ENCODE measurements around the gene LRFN2.
A peak's percentile ranks its signal among the peaks of the same experiment; 100 is the strongest.

Gene LRFN2

DNA sequence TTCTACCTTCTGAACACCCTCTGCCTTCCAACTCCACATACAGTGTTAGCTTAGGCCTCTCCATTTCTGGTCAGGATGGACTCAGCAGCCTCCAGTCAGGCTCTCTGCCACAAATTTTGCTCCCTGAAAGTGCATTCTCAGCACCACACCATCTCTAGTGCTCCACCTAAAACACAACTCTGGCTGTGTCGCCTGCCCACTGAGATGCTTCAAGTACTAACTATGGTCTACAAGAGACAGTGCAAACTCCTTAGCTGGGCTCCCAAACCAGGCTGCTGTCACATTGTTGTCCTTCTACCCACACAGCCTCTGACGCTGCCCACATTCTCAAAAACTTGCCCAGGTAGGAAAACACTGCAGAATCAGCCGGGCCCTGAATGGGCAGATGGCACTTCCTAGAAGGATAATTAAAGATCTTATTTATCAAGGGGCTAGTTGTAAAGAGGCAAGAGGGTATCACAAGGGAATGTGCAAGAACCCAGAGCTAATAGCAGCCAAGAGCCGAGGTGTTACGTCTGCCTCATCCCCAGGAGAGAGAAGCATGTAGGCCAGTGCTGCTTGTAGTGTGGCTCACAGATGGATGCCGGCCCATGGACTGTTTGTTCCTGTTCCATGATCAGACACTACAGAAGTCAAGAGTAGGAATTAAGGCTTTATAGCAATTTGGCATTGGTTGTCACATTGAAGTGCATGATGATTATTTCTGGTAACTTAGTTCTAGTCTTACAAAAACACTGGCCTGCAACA is 189.7 kb downstream of the LRFN2 start:
- TF ChIP-seq ZFX (IDR thresholded peaks at IDR 0.05; ENCODE audit: borderline replicate concordance), result no peak
- TF ChIP-seq, protein P1, sequence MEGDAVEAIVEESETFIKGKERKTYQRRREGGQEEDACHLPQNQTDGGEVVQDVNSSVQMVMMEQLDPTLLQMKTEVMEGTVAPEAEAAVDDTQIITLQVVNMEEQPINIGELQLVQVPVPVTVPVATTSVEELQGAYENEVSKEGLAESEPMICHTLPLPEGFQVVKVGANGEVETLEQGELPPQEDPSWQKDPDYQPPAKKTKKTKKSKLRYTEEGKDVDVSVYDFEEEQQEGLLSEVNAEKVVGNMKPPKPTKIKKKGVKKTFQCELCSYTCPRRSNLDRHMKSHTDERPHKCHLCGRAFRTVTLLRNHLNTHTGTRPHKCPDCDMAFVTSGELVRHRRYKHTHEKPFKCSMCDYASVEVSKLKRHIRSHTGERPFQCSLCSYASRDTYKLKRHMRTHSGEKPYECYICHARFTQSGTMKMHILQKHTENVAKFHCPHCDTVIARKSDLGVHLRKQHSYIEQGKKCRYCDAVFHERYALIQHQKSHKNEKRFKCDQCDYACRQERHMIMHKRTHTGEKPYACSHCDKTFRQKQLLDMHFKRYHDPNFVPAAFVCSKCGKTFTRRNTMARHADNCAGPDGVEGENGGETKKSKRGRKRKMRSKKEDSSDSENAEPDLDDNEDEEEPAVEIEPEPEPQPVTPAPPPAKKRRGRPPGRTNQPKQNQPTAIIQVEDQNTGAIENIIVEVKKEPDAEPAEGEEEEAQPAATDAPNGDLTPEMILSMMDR (IDR thresholded peaks at IDR 0.05), result no peak

DNA sequence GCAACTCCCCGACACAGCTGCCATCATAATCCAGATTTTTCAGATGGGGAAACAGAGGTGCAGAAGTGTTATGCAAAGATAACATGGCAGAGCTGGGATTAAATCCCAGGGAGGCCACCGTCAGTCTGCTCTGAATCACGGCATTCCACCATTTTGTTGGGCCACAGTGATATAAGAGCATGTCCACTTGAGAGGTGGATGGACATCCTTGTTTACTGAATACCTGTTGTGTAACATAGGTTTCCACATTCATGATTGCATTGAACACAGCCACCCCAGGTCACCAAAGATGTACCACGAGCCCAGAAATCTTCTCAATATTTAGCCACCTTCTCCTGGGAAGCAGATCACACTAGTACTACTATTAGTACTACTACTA is 191.5 kb downstream of the LRFN2 start:
- peak overlapping the region; percentile 52 for H3K27ac ChIP-seq

More for the DNA sequence above, 189.7 kb downstream of the LRFN2 start:
- H3K27ac ChIP-seq, result peak overlapping the region; percentile 52

DNA sequence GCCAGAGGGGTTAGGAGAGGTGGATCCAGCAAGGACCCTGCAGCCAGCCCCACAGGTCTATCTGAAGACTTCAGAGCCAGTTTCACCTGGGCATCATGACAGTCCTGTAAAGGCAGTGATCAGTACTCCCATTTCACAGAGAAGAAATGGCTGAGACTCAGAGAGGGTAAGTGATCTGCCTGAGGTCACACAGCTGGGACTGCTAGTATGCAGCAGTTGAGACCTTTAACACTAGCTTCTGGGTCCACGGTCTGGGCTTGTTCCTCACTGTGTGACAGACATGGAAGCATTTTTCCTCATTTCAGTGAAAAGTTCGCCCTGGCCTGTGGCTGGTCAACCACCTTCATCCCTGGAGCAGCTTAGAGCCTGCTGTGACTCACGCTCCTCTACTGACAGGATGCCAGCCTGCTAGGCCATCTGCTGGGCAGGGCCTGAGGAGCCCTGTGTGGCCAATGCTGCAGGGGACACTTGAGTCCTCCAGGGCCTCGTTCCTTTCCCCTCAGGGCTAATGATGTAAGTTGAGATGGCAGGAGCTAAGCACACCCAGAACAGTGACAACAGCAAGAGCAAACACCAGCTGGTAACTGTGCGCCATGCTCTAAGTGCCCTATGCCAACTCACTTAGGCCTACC is 192.0 kb downstream of the LRFN2 start:
- TF ChIP-seq, protein P1 (IDR thresholded peaks at IDR 0.05), result no peak
- peak overlapping the region; percentile 52 for H3K27ac ChIP-seq

More for the DNA sequence above, 191.5 kb downstream of the LRFN2 start:
- TF ChIP-seq, protein P1 (IDR thresholded peaks at IDR 0.05), result no peak
- TF ChIP-seq ZFX (IDR thresholded peaks at IDR 0.05; ENCODE audit: borderline replicate concordance), result no peak

DNA sequence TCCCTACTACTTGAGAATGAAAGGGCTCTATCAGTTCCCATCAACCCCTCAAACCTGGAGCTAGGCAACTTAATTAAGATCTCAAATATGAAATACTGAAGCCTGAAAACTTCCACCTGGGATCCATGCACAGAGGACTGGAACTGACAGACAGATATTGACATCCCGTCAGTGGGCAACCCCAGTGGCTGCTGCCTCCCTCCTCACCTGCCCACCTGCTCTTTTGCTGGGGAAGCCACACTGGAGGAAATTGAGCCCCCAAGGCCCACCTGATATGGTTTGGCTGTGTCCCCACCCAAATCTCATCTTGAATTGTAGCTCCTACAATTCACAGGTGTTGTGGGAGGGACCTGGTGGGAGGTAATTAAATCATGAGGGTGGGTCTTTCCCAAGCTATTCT is 192.8 kb downstream of the LRFN2 start:
- TF ChIP-seq ZFX (IDR thresholded peaks at IDR 0.05; ENCODE audit: borderline replicate concordance), result no peak
- TF ChIP-seq, protein P1 (IDR thresholded peaks at IDR 0.05), result no peak
- H3K27ac ChIP-seq, result no peak overlapping the region

DNA sequence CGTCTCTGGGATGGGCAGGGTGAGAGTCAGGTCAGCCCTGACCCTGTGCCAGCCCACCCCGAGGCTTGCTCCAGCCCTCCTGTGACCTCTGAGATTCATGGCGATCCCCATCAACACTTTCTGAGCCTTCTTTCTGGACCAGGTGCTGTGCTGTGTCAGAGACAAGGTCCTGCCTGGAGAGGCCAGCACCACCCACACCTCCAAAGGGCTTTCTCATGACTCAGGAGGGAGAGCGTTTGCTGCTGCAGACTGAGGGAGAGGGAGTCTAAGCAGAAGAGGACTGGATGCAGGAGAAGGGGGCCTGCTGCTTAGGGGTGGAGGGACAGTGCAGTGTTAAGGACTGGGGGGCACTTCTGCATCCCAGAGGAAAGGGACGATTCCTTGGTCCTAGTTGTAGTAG is 193.5 kb downstream of the LRFN2 start:
- H3K27ac ChIP-seq, result no peak overlapping the region
- no peak for TF ChIP-seq ZFX (IDR thresholded peaks at IDR 0.05; ENCODE audit: borderline replicate concordance)
- TF ChIP-seq, protein P1 (IDR thresholded peaks at IDR 0.05), result no peak

DNA sequence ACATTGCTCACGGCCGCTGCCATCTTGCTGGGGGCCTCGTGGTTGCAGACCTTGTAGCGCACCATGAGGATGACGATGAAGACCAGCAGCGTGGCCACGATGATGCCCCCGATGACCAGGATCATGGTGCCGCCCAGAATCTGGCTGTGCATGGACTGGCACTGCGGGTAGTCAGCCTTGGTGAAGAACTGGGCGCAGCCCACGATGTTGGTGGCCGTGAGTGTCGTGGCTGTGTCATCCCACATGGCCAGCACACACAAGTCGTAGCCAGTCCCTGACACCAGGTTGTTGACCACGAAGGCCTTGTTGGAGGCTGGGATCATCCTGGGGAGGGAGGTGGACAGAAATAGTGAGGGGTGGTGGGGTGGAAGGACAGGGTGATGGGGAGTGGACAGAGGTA is 194.6 kb downstream of the LRFN2 start:
- H3K27ac ChIP-seq, result no peak overlapping the region
- no peak for TF ChIP-seq ZFX (IDR thresholded peaks at IDR 0.05; ENCODE audit: borderline replicate concordance)
- TF ChIP-seq, protein P1 (IDR thresholded peaks at IDR 0.05), result no peak

DNA sequence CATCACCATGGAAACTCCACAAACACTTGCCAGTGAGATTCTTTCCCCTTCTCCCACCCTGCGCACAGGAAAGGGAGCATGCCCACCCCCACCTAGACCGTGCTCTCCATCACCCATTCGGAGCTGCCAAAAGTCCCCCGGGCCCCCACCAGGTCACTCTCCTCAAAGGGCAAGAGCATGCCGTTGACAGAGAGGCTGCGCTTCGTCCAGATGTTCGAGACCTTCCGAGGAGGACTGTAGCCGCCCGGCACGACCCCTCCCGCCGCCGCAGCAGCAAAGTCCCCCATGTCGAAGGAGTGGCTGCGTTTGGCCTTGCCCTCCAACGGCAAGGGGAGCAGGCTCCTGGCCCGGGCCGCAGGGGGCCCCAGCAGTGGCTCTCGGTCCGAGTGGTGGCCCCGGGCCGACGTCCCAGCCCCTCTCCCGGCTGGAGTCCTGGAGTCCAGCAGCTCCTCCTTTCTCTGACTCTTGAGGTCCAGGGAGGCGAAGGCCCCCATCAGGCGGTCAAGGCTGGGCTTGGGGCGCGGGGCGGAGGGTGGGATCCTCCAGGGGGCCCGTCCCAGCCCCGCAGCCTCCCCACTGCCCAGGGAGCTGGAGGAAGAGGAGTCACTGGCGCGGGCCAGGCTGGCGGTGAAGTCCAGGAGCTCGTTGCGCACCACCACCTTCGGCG is 195.2 kb downstream of the LRFN2 start:
- TF ChIP-seq, protein P1 (IDR thresholded peaks at IDR 0.05), result no peak
- no peak for TF ChIP-seq ZFX (IDR thresholded peaks at IDR 0.05; ENCODE audit: borderline replicate concordance)
- no peak overlapping the region for H3K27ac ChIP-seq

All from 22Rv1 (cell line).